ENCODE results near the gene NBAS. TPM values are rescaled to one million over a fixed set of nuclear protein-coding genes. Genes with fewer than 3 reads are reported as not detected.

The NBAS gene
- total RNA-seq, 1 experiment from 2014 or later, result 33.4 TPM

- H3K9me3 ChIP-seq (replicated peaks), result no peaks in the 10 kb centered on the region
- peaks cover 10% of the 10 kb centered on the region; the same call in 1 of the 2 replicates for H3K4me1 ChIP-seq (replicated peaks)
- H3K36me3 ChIP-seq, result no peaks in the 10 kb centered on the region
- DNase-seq (ENCODE audit: low read depth in 1 of 2, low spot score in 2 of 2), result no peak
- peak overlapping the region; percentile 56; the same call in 1 of the 2 replicates for H3K4me3 ChIP-seq
- H3K27me3 ChIP-seq (replicated peaks), result no peaks in the 10 kb centered on the region
- no peak overlapping the region for H3K27ac ChIP-seq
Measured at GRCh38 chr2:15559379-15560139, 1.6 kb downstream of the NBAS start.

GRCh38 chr2:15557887-15558311 is 3.2 kb downstream of the NBAS start:
- Histone ChIP-seq H3K27me3 (replicated peaks) (no peaks in the 10 kb centered on the region), H3K4me3 (no peak overlapping the region), H3K36me3 (no peaks in the 10 kb centered on the region; the same call in 1 of the 2 replicates), H3K4me1 (replicated peaks) (peaks cover 10% of the 10 kb centered on the region; the same call in 1 of the 2 replicates), H3K27ac (no peak overlapping the region), H3K9me3 (replicated peaks) (no peaks in the 10 kb centered on the region)
- DNase-seq (ENCODE audit: low read depth in 1 of 2, low spot score in 2 of 2), result no peak

GRCh38 chr2:15556311-15556930 is 4.7 kb downstream of the NBAS start:
- Histone ChIP-seq H3K27ac (no peak overlapping the region), H3K4me3 (no peak overlapping the region), H3K9me3 (replicated peaks) (no peaks in the 10 kb centered on the region), H3K4me1 (replicated peaks) (peaks cover 6% of the 10 kb centered on the region; the same call in 1 of the 2 replicates), H3K27me3 (replicated peaks) (no peaks in the 10 kb centered on the region), H3K36me3 (peaks cover 3% of the 10 kb centered on the region)
- no peak for DNase-seq (ENCODE audit: low read depth in 1 of 2, low spot score in 2 of 2)

GRCh38 chr2:15555760-15556193 is 5.4 kb downstream of the NBAS start:
- H3K4me3 ChIP-seq, result no peak overlapping the region
- H3K9me3 ChIP-seq (replicated peaks), result no peaks in the 10 kb centered on the region
- peaks cover 4% of the 10 kb centered on the region; the same call in 1 of the 2 replicates for H3K4me1 ChIP-seq (replicated peaks)
- no peaks in the 10 kb centered on the region for H3K27me3 ChIP-seq (replicated peaks)
- H3K36me3 ChIP-seq, result peaks cover 5% of the 10 kb centered on the region
- no peak for DNase-seq (ENCODE audit: low read depth in 1 of 2, low spot score in 2 of 2)
- H3K27ac ChIP-seq, result no peak overlapping the region

GRCh38 chr2:15554525-15555218 is 6.5 kb downstream of the NBAS start:
- peaks cover 2% of the 10 kb centered on the region; the same call in 1 of the 2 replicates for H3K4me1 ChIP-seq (replicated peaks)
- H3K9me3 ChIP-seq (replicated peaks), result no peaks in the 10 kb centered on the region
- no peak for DNase-seq (ENCODE audit: low read depth in 1 of 2, low spot score in 2 of 2)
- H3K27ac ChIP-seq, result no peak overlapping the region
- H3K36me3 ChIP-seq, result peaks cover 7% of the 10 kb centered on the region
- H3K27me3 ChIP-seq (replicated peaks), result no peaks in the 10 kb centered on the region
- H3K4me3 ChIP-seq, result no peak overlapping the region

- H3K9me3 ChIP-seq (replicated peaks), result no peaks in the 10 kb centered on the region
- H3K27me3 ChIP-seq (replicated peaks), result no peaks in the 10 kb centered on the region
- peaks cover 11% of the 10 kb centered on the region for H3K36me3 ChIP-seq
- no peaks in the 10 kb centered on the region for H3K4me1 ChIP-seq (replicated peaks)
- DNase-seq (ENCODE audit: low read depth in 1 of 2, low spot score in 2 of 2), result no peak
- H3K4me3 ChIP-seq, result no peak overlapping the region
- H3K27ac ChIP-seq, result no peak overlapping the region
Measured at GRCh38 chr2:15553951-15554350, 7.2 kb downstream of the NBAS start.

- no peak for DNase-seq (ENCODE audit: low read depth in 1 of 2, low spot score in 2 of 2)
- Histone ChIP-seq H3K27ac (no peak overlapping the region), H3K9me3 (replicated peaks) (no peaks in the 10 kb centered on the region), H3K36me3 (peaks cover 15% of the 10 kb centered on the region), H3K4me1 (replicated peaks) (no peaks in the 10 kb centered on the region), H3K27me3 (replicated peaks) (no peaks in the 10 kb centered on the region), H3K4me3 (no peak overlapping the region)
Measured at GRCh38 chr2:15553519-15553918, 7.6 kb downstream of the NBAS start.

GRCh38 chr2:15548974-15549373 is 12.2 kb downstream of the NBAS start:
- DNase-seq (ENCODE audit: low read depth in 1 of 2, low spot score in 2 of 2), result no peak
- Histone ChIP-seq H3K36me3 (peaks cover 17% of the 10 kb centered on the region), H3K9me3 (replicated peaks) (no peaks in the 10 kb centered on the region), H3K27ac (no peak overlapping the region), H3K4me3 (no peak overlapping the region), H3K27me3 (replicated peaks) (no peaks in the 10 kb centered on the region), H3K4me1 (replicated peaks) (no peaks in the 10 kb centered on the region)

- Histone ChIP-seq H3K4me1 (replicated peaks) (no peaks in the 10 kb centered on the region), H3K9me3 (replicated peaks) (no peaks in the 10 kb centered on the region), H3K4me3 (no peak overlapping the region), H3K36me3 (peaks cover 17% of the 10 kb centered on the region), H3K27me3 (replicated peaks) (no peaks in the 10 kb centered on the region), H3K27ac (no peak overlapping the region)
- DNase-seq (ENCODE audit: low read depth in 1 of 2, low spot score in 2 of 2), result no peak
Measured at GRCh38 chr2:15547115-15547876, 13.8 kb downstream of the NBAS start.

GRCh38 chr2:15546297-15547098 is 14.6 kb downstream of the NBAS start:
- no peak overlapping the region for H3K27ac ChIP-seq
- peak in 1 of 2 experiments; percentile 3 for DNase-seq (ENCODE audit: low read depth in 1 of 2, low spot score in 2 of 2)
- no peaks in the 10 kb centered on the region for H3K9me3 ChIP-seq (replicated peaks)
- peaks cover 15% of the 10 kb centered on the region for H3K36me3 ChIP-seq
- H3K27me3 ChIP-seq (replicated peaks), result no peaks in the 10 kb centered on the region
- no peak overlapping the region for H3K4me3 ChIP-seq
- no peaks in the 10 kb centered on the region for H3K4me1 ChIP-seq (replicated peaks)

GRCh38 chr2:15544227-15544626 is 16.9 kb downstream of the NBAS start:
- H3K27me3 ChIP-seq (replicated peaks), result no peaks in the 10 kb centered on the region
- H3K36me3 ChIP-seq, result peaks cover 9% of the 10 kb centered on the region

GRCh38 chr2:15543541-15543940 is 17.6 kb downstream of the NBAS start:
- Histone ChIP-seq H3K27ac (no peak overlapping the region), H3K4me1 (replicated peaks) (no peaks in the 10 kb centered on the region), H3K27me3 (replicated peaks) (no peaks in the 10 kb centered on the region), H3K36me3 (peaks cover 5% of the 10 kb centered on the region; the same call in 1 of the 2 replicates), H3K4me3 (no peak overlapping the region), H3K9me3 (replicated peaks) (no peaks in the 10 kb centered on the region)
- DNase-seq (ENCODE audit: low read depth in 1 of 2, low spot score in 2 of 2), result no peak

More at GRCh38 chr2:15544227-15544626, 16.9 kb downstream of the NBAS start:
- Histone ChIP-seq H3K4me3 (no peak overlapping the region), H3K4me1 (replicated peaks) (no peaks in the 10 kb centered on the region), H3K27ac (no peak overlapping the region), H3K9me3 (replicated peaks) (no peaks in the 10 kb centered on the region)
- no peak for DNase-seq (ENCODE audit: low read depth in 1 of 2, low spot score in 2 of 2)
